Keratinocyte (primary cell): ENCODE measurements around the gene NEUROD2. TPM values are rescaled to one million over a fixed set of nuclear protein-coding genes. Genes with fewer than 3 reads are reported as not detected.

ENCODE experiments used
- DNase-seq: peaks from one replicate; pipeline ENCODE4 v3.0.0-alpha.2; 2011; ENCODE audit warnings: low read depth, missing footprints, low spot score
- FAIRE-seq: peaks from 2 replicates; lab custom pipeline; 2011; peaks lifted over from hg19 to GRCh38; lab: Jason Lieb, UNC
- H2AFZ ChIP-seq: 2 replicates; pipeline ENCODE4 v1.6.0; 2012; ENCODE audit warnings: low read length, control low read depth, inconsistent platforms; ENCODE audit not compliant: control insufficient read depth
- H3K27ac ChIP-seq: 2 replicates; pipeline ENCODE4 v1.5.1; 2011; ENCODE audit warnings: low read length; ENCODE audit not compliant: control insufficient read depth, insufficient read depth
- H3K27me3 ChIP-seq: 3 replicates; pipeline ENCODE4 v1.6.0; 2011; ENCODE audit warnings: low read length; ENCODE audit not compliant: control insufficient read depth, insufficient read depth; ENCODE audit errors: extremely low read depth
- H3K36me3 ChIP-seq, 2 experiments: 2 replicates in 1 of 2; 3 replicates in 1 of 2; pipeline ENCODE4 v1.5.1; 2011; ENCODE audit warnings: low read length in 2 of 2, mild to moderate bottlenecking in 1 of 2; ENCODE audit not compliant: control insufficient read depth in 2 of 2, insufficient read depth in 2 of 2; ENCODE audit errors: extremely low read depth in 1 of 2
- H3K4me1 ChIP-seq: 3 replicates; pipeline ENCODE4 v1.5.1; 2011; ENCODE audit warnings: low read length; ENCODE audit not compliant: control insufficient read depth, insufficient read depth; ENCODE audit errors: extremely low read depth
- H3K4me2 ChIP-seq: 3 replicates; pipeline ENCODE4 v1.6.0; 2011; ENCODE audit warnings: low read depth, low read length; ENCODE audit not compliant: control insufficient read depth, insufficient read depth; ENCODE audit errors: extremely low read depth
- H3K4me3 ChIP-seq, 3 experiments: fragments of 200-600 bp in 1 of 3; sonication (generic) in 1 of 3; 2 replicates in 2 of 3; 3 replicates in 1 of 3; pipeline ENCODE4 v1.5.1; 2011 to 2016; ENCODE audit warnings: low read length in 3 of 3, mild to moderate bottlenecking in 3 of 3, control low read depth in 2 of 3, inconsistent platforms in 1 of 3, low read depth in 1 of 3, mixed read lengths in 1 of 3, mixed run types in 1 of 3, moderate library complexity in 1 of 3; ENCODE audit not compliant: control insufficient read depth in 2 of 3, insufficient read depth in 2 of 3; ENCODE audit errors: extremely low read depth in 1 of 3
- H3K79me2 ChIP-seq: 2 replicates; pipeline ENCODE4 v1.6.0; 2012; ENCODE audit warnings: low read length; ENCODE audit not compliant: control insufficient read depth, insufficient read depth
- H3K9ac ChIP-seq: 3 replicates; pipeline ENCODE4 v1.6.0; 2011; ENCODE audit warnings: low read length; ENCODE audit not compliant: control insufficient read depth, insufficient read depth; ENCODE audit errors: extremely low read depth
- H3K9me1 ChIP-seq: 3 replicates; pipeline ENCODE4 v1.6.0; 2011; ENCODE audit warnings: low read length; ENCODE audit not compliant: control insufficient read depth, insufficient read depth; ENCODE audit errors: extremely low read depth
- H3K9me3 ChIP-seq: 2 replicates; pipeline ENCODE4 v1.5.1; 2012; ENCODE audit warnings: low read depth, low read length; ENCODE audit not compliant: control insufficient read depth
- H4K20me1 ChIP-seq: 3 replicates; pipeline ENCODE4 v1.6.0; 2011; ENCODE audit warnings: low read length; ENCODE audit not compliant: control insufficient read depth, insufficient read depth; ENCODE audit errors: extremely low read depth
- CTCF ChIP-seq, 3 experiments: IDR thresholded peaks in 1 of 3; conservative IDR thresholded peaks in 1 of 3; optimal IDR thresholded peaks in 1 of 3; 2 replicates in 2 of 3; 3 replicates in 1 of 3; pipeline versions ENCODE3 to v1.5.1; 2011; ENCODE audit warnings: low read length in 3 of 3, mild to moderate bottlenecking in 3 of 3, moderate library complexity in 2 of 3, control low read depth in 1 of 3, inconsistent platforms in 1 of 3; ENCODE audit not compliant: insufficient read depth in 2 of 3; ENCODE audit errors: extremely low read depth in 1 of 3
- EZH2 ChIP-seq: IDR thresholded peaks from one replicate; pipeline ENCODE4 v1.6.1; 2012; ENCODE audit warnings: inconsistent platforms, mild to moderate bottlenecking, low read length, moderate library complexity
- dilution Hi-C: fragments of 300-500 bp; cut with MboI; formaldehyde crosslinking; loops from one replicate; pipeline ENCODE4 v1.7.0; 2020; ENCODE audit warnings: low sequenced_read_pairs; ENCODE audit not compliant: extremely low pct_ligation_motif_present
- polyA plus RNA-seq, 5 experiments: library from polyadenylated mRNA; depleted of rRNA in 3 of 5; stranded (reverse) in 3 of 5; stranded (forward) in 1 of 5; unstranded in 1 of 5; fragments of >200 nt; gene quantifications; 1 replicate in 1 of 5; 2 replicates in 3 of 5; 3 replicates in 1 of 5; pipeline versions ENCODE4 v1.2.1 to v1.2.3, GENCODE V29; 2011 to 2012; ENCODE audit warnings: missing spikeins in 2 of 5, low read depth in 1 of 5, low replicate concordance in 1 of 5

NEUROD2 gene
- polyA plus RNA-seq, 1 donor (not counting 4 experiments of a cell fraction or from before 2014, with no cell fraction given), result not detected

GRCh38 chr17:39629898-39630297 is 22.2 kb upstream of the NEUROD2 start:
- H3K79me2 ChIP-seq, result no peaks in the 10 kb centered on the region
- H3K9me3 ChIP-seq, result no peaks in the 10 kb centered on the region
- dilution Hi-C loops, result no loop called here
- H3K4me1 ChIP-seq, result peaks cover 30% of the 10 kb centered on the region
- DNase-seq, result no peak
- peaks cover 35% of the 10 kb centered on the region for H3K27me3 ChIP-seq
- H3K36me3 ChIP-seq, result no peaks in the 10 kb centered on the region
- no peaks in the 10 kb centered on the region for H3K9me1 ChIP-seq
- no peaks in the 10 kb centered on the region for H4K20me1 ChIP-seq
- no peak overlapping the region for H3K27ac ChIP-seq
- H3K4me2 ChIP-seq, result no peak overlapping the region
- no peak overlapping the region for H2AFZ ChIP-seq
- TF ChIP-seq CTCF (optimal IDR thresholded peaks at IDR 0.05 in 1 of 3, IDR thresholded peaks at IDR 0.05 in 1 of 3, conservative IDR thresholded peaks at IDR 0.05 in 1 of 3; ENCODE audit: extremely low read depth in 1 of 3, insufficient read depth in 2 of 3, low read length in 3 of 3) (no peak), EZH2 (no peak)
- no peak for FAIRE-seq
- no peak overlapping the region for H3K9ac ChIP-seq
- H3K4me3 ChIP-seq, result no peak overlapping the region

- Histone ChIP-seq H4K20me1 (no peaks in the 10 kb centered on the region), H3K27me3 (peaks cover 39% of the 10 kb centered on the region), H2AFZ (no peak overlapping the region), H3K4me2 (no peak overlapping the region), H3K79me2 (no peaks in the 10 kb centered on the region), H3K36me3 (no peaks in the 10 kb centered on the region), H3K9me3 (no peaks in the 10 kb centered on the region), H3K4me3 (no peak overlapping the region), H3K9ac (no peak overlapping the region), H3K9me1 (no peaks in the 10 kb centered on the region), H3K4me1 (peaks cover 30% of the 10 kb centered on the region), H3K27ac (no peak overlapping the region)
- TF ChIP-seq CTCF (optimal IDR thresholded peaks at IDR 0.05 in 1 of 3, IDR thresholded peaks at IDR 0.05 in 1 of 3, conservative IDR thresholded peaks at IDR 0.05 in 1 of 3; ENCODE audit: extremely low read depth in 1 of 3, insufficient read depth in 2 of 3, low read length in 3 of 3) (no peak), EZH2 (no peak)
- dilution Hi-C loops, result no loop called here
- DNase-seq (no peak), FAIRE-seq (no peak)
Measured at GRCh38 chr17:39629494-39629880, 21.8 kb upstream of the NEUROD2 start.
